ENCODE results near the gene SOAT2. TPM values are rescaled to one million over a fixed set of nuclear protein-coding genes. Genes with fewer than 3 reads are reported as not detected.
"Not testable (repeated sequence)": the region's sequence is repeated elsewhere in the genome, so short reads cannot be mapped to it uniquely, and the experiment has no call there.

The SOAT2 gene
- total RNA-seq, 1 donor from 2014 or later = 1.2 TPM

GRCh38 chr12:53161119-53161911 lies 58.0 kb downstream of the SOAT2 start:
- DNase-seq (ENCODE audit: low spot score) = no peak
- intact Hi-C loops (cut with DNase I) = loop anchor here (5.0 kb wide), 1 partner anchor 36 kb away; no protein-coding TSS in a partner anchor
- no peak for ATAC-seq

DNA sequence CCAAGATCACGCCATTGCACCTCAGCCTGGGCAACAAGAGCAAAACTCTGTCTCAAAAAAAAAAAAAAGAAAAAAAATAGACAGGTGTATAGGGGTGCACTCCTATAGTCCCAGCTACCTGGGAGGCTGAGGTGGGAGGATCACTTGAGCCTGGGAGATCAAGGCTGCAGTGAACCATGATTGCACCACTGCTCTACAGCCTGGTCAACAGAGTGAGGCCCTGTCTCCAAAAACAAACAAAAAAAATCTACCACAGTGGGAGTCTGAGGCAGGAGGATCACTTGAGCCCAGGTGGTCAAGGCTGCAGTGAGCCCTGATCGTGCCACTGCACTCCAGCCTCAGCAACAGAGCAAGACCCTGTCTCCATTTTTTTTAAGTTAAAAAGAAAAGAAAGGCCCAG lies 59.7 kb downstream of the SOAT2 start:
- DNase-seq (ENCODE audit: low spot score); ATAC-seq: not testable (repeated sequence)
- intact Hi-C loops (cut with DNase I) = loop anchor here (5.0 kb wide), 1 partner anchor 34 kb away; no protein-coding TSS in a partner anchor

DNA sequence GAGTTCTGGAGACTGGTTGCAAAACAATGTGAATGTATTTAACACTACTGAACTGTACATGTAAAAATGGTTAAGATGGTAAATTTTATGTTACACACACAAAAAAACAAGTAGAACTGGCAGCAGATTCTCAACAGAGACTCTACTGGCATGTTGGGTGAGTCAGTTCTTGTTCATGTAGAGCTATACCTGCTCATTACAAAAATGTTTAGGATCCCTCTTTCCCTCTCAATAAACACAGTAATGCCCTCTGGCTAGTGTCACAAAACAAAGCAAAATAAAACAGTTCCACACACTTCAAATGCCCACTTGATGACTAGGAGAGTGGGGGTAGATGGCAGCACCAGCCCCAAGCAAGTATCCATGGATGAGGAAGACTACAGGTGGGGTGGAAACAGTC lies 63.6 kb downstream of the SOAT2 start:
- DNase-seq (ENCODE audit: low spot score) (no peak), ATAC-seq (no peak)
- intact Hi-C loops (cut with DNase I) = no loop called here

DNA sequence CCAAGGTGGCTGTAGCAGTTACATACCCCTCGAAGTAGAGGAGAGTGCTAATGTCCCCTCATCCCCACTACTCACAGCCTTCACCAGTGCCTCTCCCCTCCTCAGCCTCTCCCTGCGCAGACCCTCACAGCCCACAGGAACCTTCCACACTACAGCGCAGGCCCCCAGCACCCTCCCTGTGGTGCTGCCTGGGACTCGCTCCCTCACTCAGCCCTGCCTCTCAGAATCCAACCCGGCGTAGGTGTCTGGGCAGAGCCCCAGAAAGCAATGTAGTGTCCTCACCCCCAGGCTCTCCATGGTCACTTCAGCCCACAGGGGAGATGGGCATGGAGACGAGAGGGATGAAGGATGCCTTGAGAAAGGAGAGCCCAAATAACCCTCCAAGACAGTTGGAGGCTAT lies 66.4 kb downstream of the SOAT2 start:
- intact Hi-C loops (cut with DNase I) = no loop called here
- no peak for ATAC-seq
- DNase-seq (ENCODE audit: low spot score) = no peak

GRCh38 chr12:53170215-53170614 lies 66.9 kb downstream of the SOAT2 start:
- ATAC-seq (no peak), DNase-seq (ENCODE audit: low spot score) (no peak)
- intact Hi-C loops (cut with DNase I) = no loop called here

- no peak for DNase-seq (ENCODE audit: low spot score)
- no peak for ATAC-seq
- intact Hi-C loops (cut with DNase I) = no loop called here
Measured at GRCh38 chr12:53170876-53171724, 67.8 kb downstream of the SOAT2 start.

DNA sequence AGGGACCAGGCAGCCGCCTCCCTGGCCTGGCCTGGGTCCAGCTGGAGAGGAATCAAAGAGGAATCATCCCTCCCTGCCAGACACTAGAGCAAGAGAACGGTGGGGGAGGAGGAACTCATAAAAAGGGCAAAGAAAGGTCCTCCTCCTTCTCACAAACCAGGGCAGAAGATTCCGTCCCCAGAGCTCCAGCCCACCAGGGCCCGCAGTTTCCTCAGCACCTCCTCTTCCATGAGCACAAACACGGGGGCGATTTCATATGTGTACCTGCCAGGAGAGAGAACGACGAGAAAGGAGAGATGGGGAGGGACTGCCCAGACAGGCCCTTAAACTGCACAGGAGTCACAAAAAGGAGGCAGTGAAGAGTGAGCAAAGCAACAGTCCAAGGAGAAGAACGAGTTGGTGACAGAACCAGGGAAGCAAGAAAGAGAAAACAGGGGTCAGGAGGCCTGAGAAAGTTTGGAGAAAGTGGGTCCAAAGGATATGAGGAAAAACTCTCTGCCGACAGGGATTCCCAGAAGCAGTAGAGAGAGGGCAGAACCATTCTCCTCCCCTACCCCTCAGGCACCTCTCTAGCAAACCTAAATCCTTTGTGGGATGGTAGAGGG lies 68.5 kb downstream of the SOAT2 start:
- no peak for ATAC-seq
- DNase-seq (ENCODE audit: low spot score) = no peak

DNA sequence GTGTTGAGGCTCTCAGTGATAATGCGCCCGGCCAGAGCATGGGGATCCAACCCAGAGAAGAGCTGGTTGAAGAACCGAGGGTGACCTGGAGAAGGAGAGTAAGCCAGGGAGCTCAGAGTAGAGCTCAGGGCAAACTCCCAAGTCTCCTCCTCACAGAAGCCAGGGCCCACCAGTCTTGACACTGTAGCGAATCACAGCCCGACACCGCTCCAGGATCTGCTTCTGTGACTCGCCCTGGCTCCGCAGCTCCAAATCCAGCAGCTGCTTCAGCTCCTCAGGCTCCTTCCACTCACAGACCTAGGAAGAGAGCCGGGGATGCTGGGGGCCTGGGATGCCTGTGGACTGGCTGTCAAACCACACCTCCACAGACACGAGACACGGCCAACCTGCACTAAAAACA lies 69.1 kb downstream of the SOAT2 start:
- intact Hi-C loops (cut with DNase I) = no loop called here
- no peak for DNase-seq (ENCODE audit: low spot score)
- peak; percentile 40 for ATAC-seq

More for the DNA sequence above, 68.5 kb downstream of the SOAT2 start:
- intact Hi-C loops (cut with DNase I) = no loop called here

GRCh38 chr12:53173085-53173715 lies 69.9 kb downstream of the SOAT2 start:
- intact Hi-C loops (cut with DNase I) = no loop called here
- ATAC-seq = no peak
- DNase-seq (ENCODE audit: low spot score) = no peak

Small RNA genes lying within 50 kb of the gene (microRNA-seq; reads per million reads assigned to microRNA genes)
- gene MIR6757 = not detected

Other genes starting within 250 kb of the SOAT2 start
- 9.6 TPM for gene KRT8, start 198.4 kb upstream of the SOAT2 start, total RNA-seq
- gene KRT18, start 154.4 kb upstream of the SOAT2 start, total RNA-seq = 8.8 TPM
- 522 TPM for gene EIF4B, start 97.0 kb upstream of the SOAT2 start, total RNA-seq
- gene TNS2, start 53.4 kb upstream of the SOAT2 start, total RNA-seq = 265 TPM
- 61.0 TPM for gene SPRYD3, start 24.1 kb upstream of the SOAT2 start, total RNA-seq
- gene IGFBP6, start 5.8 kb upstream of the SOAT2 start, total RNA-seq = 1,832 TPM
- gene ZNF740, start 77.2 kb downstream of the SOAT2 start, total RNA-seq = 51.0 TPM
- gene CSAD, start 77.4 kb downstream of the SOAT2 start, total RNA-seq = 81.7 TPM
- gene ITGB7, start 103.8 kb downstream of the SOAT2 start, total RNA-seq = 33.4 TPM
- 56.3 TPM for gene RARG, start 128.7 kb downstream of the SOAT2 start, total RNA-seq
- gene ESPL1, start 164.8 kb downstream of the SOAT2 start, total RNA-seq = 1.2 TPM
- gene PFDN5, start 192.1 kb downstream of the SOAT2 start, total RNA-seq = 490 TPM
- 31.9 TPM for gene MYG1, start 196.2 kb downstream of the SOAT2 start, total RNA-seq
- 41.1 TPM for gene AAAS, start 218.1 kb downstream of the SOAT2 start, total RNA-seq
- gene SP7, start 232.9 kb downstream of the SOAT2 start, total RNA-seq = 0.31 TPM

Data from sciatic nerve (tissue), 2 donors.